ENCODE results near the gene CWC22. TPM values are rescaled to one million over a fixed set of nuclear protein-coding genes. Genes with fewer than 3 reads are reported as not detected.
A peak's percentile ranks its signal among the peaks of the same experiment; 100 is the strongest.

CWC22 gene
- total and polyA plus RNA-seq, 2 of the 8 experiments (the other 6 are each of a cell fraction or from before 2014, with no cell fraction given) = 3.7 to 34.0 TPM

DNA sequence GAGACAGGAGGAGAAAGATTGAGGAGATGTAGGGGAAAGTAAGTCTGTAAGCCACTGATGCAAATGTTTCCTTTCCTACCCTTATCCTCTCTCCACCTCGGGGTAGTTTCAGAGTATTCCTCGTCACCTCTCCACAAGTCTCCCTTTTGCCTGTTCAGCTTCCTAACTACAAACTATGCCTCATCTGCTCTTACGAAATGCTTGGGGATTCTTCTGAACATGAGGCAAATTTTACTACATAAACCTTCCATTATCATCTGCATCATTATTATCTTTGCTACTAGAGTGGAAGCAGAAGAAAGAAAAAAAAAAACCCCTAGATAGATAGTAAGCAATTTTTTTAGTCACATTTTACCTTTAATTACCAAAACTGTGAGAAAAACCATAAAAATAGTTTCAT, 43.1 kb upstream of the CWC22 start:
- Histone ChIP-seq H3K4me3 (ENCODE audit: extremely low read depth in 1 of 4, insufficient read depth in 2 of 4, low read depth in 3 of 4, low read length in 4 of 4) (no peak overlapping the region), H4K20me1 (replicated peaks in 1 of 2; ENCODE audit: control insufficient read depth in 1 of 2, insufficient read depth in 2 of 2, low read length in 2 of 2) (no peaks in the 10 kb centered on the region), H3K23ac (ENCODE audit: insufficient read length) (no peak overlapping the region), H3K9me3 (ENCODE audit: insufficient read depth in 2 of 2, low read depth in 1 of 2, low read length in 1 of 2) (no peaks in the 10 kb centered on the region), H3K18ac (ENCODE audit: extremely low read depth, low read length) (no peak overlapping the region), H2BK5ac (ENCODE audit: low read depth, low read length) (no peak overlapping the region), H2BK12ac (ENCODE audit: low read depth, low read length) (no peak overlapping the region), H2AK5ac (ENCODE audit: low read depth, low read length) (no peak overlapping the region), H4K8ac (ENCODE audit: extremely low read depth, insufficient read depth, low read length) (no peak overlapping the region), H3K36me3 (ENCODE audit: control insufficient read depth in 2 of 4, insufficient read depth in 4 of 4, low read length in 3 of 4) (no peaks in the 10 kb centered on the region), H2BK15ac (ENCODE audit: low read length) (no peak overlapping the region), H3K56ac (replicated peaks; ENCODE audit: insufficient read length, low read depth, low read length) (no peak overlapping the region), H2BK20ac (ENCODE audit: low read length) (no peak overlapping the region), H3K79me2 (ENCODE audit: control insufficient read depth in 1 of 2, insufficient read depth in 2 of 2, low read length in 2 of 2) (no peaks in the 10 kb centered on the region), H2BK120ac (replicated peaks; ENCODE audit: low read depth, low read length) (no peak overlapping the region), H2AFZ (ENCODE audit: low read length) (peak overlapping the region; percentile 92; the same call in 1 of the 2 replicates), H3K4me2 (ENCODE audit: insufficient read depth in 1 of 2, low read depth in 2 of 2, low read length in 2 of 2) (no peak overlapping the region), H3K4me1 (replicated peaks in 1 of 4; ENCODE audit: control insufficient read depth in 3 of 4, insufficient read depth in 4 of 4, low read length in 3 of 4) (no peaks in the 10 kb centered on the region; a peak in 1 of 7 replicates), H4K5ac (ENCODE audit: insufficient read length, low read depth, low read length) (no peak overlapping the region), H3K23me2 (ENCODE audit: low read depth, low read length) (no peaks in the 10 kb centered on the region), H3K14ac (ENCODE audit: insufficient read length) (no peak overlapping the region), H3K9ac (replicated peaks in 1 of 4; ENCODE audit: extremely low read depth in 1 of 4, low read depth in 3 of 4, low read length in 3 of 4) (no peak overlapping the region), H3K79me1 (ENCODE audit: low read depth, low read length) (no peaks in the 10 kb centered on the region), H3K27me3 (replicated peaks in 1 of 4; ENCODE audit: control insufficient read depth in 3 of 4, extremely low read depth in 1 of 4, insufficient read depth in 3 of 4, low read length in 3 of 4) (no peaks in the 10 kb centered on the region), H3K4ac (replicated peaks; ENCODE audit: insufficient read length, low read depth, low read length) (no peak overlapping the region), H3K27ac (ENCODE audit: low read depth, low read length) (no peak overlapping the region), H4K91ac (replicated peaks; ENCODE audit: insufficient read length, low read length) (no peak overlapping the region)
- DNase-seq (ENCODE audit: low read depth in 1 of 2, low spot score in 2 of 2) = no peak
- ChIA-PET POLR2A (ENCODE audit: partially characterized antibody) (no interaction called here), CTCF (ENCODE audit: partially characterized antibody) (interaction anchor here (2.0 kb wide), 1 partner anchor 11 kb away, joined by 5 read pairs; no protein-coding TSS in a partner anchor)
- FAIRE-seq = no peak
- TF ChIP-seq KDM1A (IDR thresholded peaks at IDR 0.05; ENCODE audit: borderline replicate concordance, low read length) (no peak), SAP30 (IDR thresholded peaks at IDR 0.05; ENCODE audit: insufficient read depth, insufficient replicate concordance, low read length) (no peak), NANOG (IDR thresholded peaks at IDR 0.05; ENCODE audit: insufficient read depth, low read depth, low read length, poor library complexity, severe bottlenecking) (no peak), TAF7 (optimal IDR thresholded peaks at IDR 0.05; ENCODE audit: borderline replicate concordance, low read depth, low read length) (no peak), TCF12 (IDR thresholded peaks at IDR 0.05; ENCODE audit: low read depth, low read length) (no peak)
- WGBS, 2 experiments (ENCODE audit: extremely low coverage in 1 of 2, insufficient coverage in 1 of 2, insufficient read length in 1 of 2, insufficient replicate concordance in 2 of 2, low coverage in 1 of 2, low lambda C conversion rate in 2 of 2, missing lambda C conversion rate in 1 of 2) = 73% methylated on average over 3 of the region's 3 CpGs; no CpG with 5 or more reads in 1 of the 2 experiments

Measured in H1 (cell line).